Activated CD4-positive, alpha-beta memory T cell treated with anti-CD3 and anti-CD28 coated beads for 36 hours (primary cell): Measurements from ENCODE around the gene SLC25A1. TPM values are rescaled to one million over a fixed set of nuclear protein-coding genes. Genes with fewer than 3 reads are reported as not detected.
A peak's percentile ranks its signal among the peaks of the same experiment; 100 is the strongest.

ENCODE experiments used
- CTCF ChIA-PET: fragments of 350-600 bp; sonication (Branson Sonifier 250); formaldehyde crosslinking; loops from one replicate; lab custom pipeline; 2021; ENCODE audit warnings: antibody characterized with exemption, inconsistent platforms; lab: Charles Lee
- POLR2A ChIA-PET: fragments of 350-600 bp; sonication (Branson Sonifier 250); formaldehyde crosslinking; loops from one replicate; lab custom pipeline; 2021; ENCODE audit warnings: antibody characterized with exemption; lab: Charles Lee
- DNase-seq: peaks from one replicate; pipeline ENCODE4 v3.0.0-alpha.2; 2020
- H3K27ac Mint-ChIP-seq: one replicate; pipeline ENCODE4 v1.8.0; 2021; ENCODE audit warnings: mixed read lengths
- H3K27me3 Mint-ChIP-seq: one replicate; pipeline ENCODE4 v1.8.0; 2021; ENCODE audit warnings: mixed read lengths
- H3K36me3 Mint-ChIP-seq: one replicate; pipeline ENCODE4 v1.8.0; 2021; ENCODE audit warnings: mixed read lengths
- H3K4me1 Mint-ChIP-seq: one replicate; pipeline ENCODE4 v1.8.0; 2021; ENCODE audit warnings: low read depth, mixed read lengths
- H3K4me3 Mint-ChIP-seq: one replicate; pipeline ENCODE4 v1.8.0; 2021; ENCODE audit warnings: mild to moderate bottlenecking, mixed read lengths
- H3K9me3 Mint-ChIP-seq: one replicate; pipeline ENCODE4 v1.8.0; 2021; ENCODE audit warnings: mixed read lengths
- intact Hi-C: fragments of 100-400 bp; cut with micrococcal nuclease; formaldehyde crosslinking; loops from one replicate; pipeline ENCODE4 v1.15.1; 2023
- total RNA-seq, 2 experiments: library from RNA; stranded (reverse); gene quantifications; one replicate each; pipeline ENCODE4 v1.2.3, GENCODE V29; 2021

SLC25A1 gene
- total RNA-seq, 2 experiments from 2014 or later, result 62.9 to 67.4 TPM

DNA sequence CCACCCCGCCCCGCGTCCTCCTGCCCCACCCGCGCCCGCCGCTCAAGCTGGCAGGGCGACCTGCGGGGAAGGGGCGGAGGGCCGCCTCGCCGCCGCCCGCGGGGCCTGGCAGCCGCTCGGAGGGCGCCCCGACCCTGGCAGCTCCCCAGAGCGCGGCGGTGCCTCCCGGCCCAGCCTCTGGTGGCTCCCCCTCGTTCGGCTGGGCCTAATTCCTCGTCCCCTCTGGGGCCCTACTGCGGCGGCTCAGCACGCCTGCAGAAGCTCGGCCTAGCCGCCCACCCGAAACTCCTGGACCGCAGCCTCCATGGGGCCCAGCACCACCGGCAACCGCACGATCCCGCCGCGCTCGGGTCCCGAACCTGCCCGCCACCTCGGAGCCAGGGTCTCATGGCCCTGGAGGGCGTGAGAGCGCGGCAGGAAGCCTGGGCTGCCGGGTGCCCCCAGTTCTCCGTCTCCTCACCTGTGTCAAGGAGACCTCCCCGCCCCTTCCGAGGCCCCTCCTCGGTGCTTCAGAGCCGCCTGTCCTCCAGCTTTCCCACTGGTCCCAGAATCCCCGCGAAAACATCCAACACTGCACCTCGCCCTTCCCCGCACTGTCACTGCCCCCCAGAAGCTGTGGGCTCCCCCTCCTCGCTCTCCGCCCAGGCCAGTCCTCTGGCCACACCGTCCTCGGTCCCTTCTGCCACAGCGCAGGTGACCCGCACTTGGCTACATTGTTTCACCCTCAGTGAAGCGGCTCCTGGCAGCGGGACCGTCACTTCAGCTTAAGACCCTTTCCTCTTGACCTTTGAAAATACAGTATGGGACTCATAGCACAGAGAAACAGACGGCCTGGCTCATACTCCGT lies 27.8 kb downstream of the SLC25A1 start:
- no peak for DNase-seq
- Mint-ChIP-seq H3K27ac (no peak overlapping the region), H3K4me3 (no peak overlapping the region), H3K36me3 (no peaks in the 10 kb centered on the region), H3K4me1 (peaks cover 6% of the 10 kb centered on the region), H3K27me3 (peaks cover 36% of the 10 kb centered on the region), H3K9me3 (no peaks in the 10 kb centered on the region)
- POLR2A ChIA-PET, result no interaction called here
- intact Hi-C loops, result no loop called here
- CTCF ChIA-PET, result no interaction called here

DNA sequence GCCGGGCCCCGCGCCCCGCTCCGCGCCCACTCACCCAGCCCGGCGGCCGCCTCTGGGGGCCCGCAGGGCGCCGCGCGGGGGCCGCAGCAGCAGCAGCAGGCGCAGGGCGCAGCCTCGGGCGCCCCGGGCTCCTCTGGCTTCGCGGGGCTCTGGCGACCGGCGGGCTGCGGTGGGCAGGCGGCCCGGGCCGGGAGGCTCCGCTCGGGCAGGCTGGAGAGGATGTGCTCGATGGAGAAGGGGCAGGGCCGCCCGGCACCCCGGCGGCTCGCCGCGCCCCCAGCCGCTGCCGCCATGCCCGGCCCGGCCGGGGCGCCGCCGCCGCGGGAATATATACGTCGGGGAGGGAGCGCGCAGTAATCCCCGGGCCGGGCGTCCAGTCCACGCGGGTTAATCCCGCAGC lies 28.5 kb downstream of the SLC25A1 start, which contains the start of gene GSC2:
Gene GSC2, minus strand, starts transcription at position 302 of the 400 bp plus-strand sequence. Its CDS starts 9 bp downstream, at position 293.
- Mint-ChIP-seq H3K27me3 (peaks cover 35% of the 10 kb centered on the region), H3K4me3 (peak within 1 kb of the TSS; percentile 36), H3K36me3 (no peaks in the 10 kb centered on the region), H3K4me1 (peaks cover 6% of the 10 kb centered on the region), H3K27ac (no peak within 1 kb of the TSS), H3K9me3 (no peaks in the 10 kb centered on the region)
- DNase-seq, result no peak
- ChIA-PET POLR2A (no interaction called here), CTCF (interaction anchor here (1.4 kb wide), 1 partner anchor 18 kb away, joined by 3 read pairs; no protein-coding TSS in a partner anchor)
- intact Hi-C loops, result no loop called here

DNA sequence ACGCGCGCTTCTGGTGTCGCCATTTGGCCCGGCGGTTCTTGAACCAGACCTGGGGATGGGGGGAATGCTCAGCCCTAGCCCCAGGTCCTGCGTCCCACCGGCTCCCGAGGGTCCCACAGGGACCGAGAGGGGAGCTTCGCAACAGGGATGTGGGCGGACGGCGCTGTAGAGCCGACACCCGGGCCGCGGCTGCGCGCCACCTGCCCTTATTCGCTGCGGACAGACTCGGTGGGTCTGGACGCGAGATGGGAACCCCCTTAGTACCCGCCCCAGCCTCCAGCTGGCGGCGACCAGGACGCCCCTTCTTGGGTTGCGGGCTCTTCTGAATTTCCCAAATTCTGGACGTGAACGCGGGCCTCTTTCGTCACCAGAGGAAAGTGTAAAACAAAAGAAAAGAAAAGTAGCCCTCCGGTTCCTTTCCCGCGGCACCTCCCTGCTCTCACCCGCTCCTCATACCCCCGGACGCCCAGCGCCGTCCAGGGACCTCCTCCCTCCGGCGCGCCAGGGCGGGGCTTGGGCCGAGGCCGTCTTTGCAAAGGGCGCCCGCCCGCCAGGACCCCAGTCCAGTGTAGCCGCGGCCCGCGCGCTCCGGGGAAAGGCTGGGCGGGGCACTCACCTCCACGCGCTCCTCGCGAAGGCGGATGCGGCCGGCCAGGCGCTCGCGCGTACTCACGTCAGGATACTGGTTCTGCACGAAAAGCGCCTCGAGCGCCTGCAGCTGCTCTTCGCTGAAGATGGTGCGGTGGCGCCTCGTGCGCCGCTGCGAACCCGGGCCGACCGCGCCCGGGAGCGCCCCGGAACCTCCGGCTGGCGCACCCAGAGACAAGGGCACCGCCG lies 29.3 kb downstream of the SLC25A1 start:
- POLR2A ChIA-PET, result no interaction called here

DNA sequence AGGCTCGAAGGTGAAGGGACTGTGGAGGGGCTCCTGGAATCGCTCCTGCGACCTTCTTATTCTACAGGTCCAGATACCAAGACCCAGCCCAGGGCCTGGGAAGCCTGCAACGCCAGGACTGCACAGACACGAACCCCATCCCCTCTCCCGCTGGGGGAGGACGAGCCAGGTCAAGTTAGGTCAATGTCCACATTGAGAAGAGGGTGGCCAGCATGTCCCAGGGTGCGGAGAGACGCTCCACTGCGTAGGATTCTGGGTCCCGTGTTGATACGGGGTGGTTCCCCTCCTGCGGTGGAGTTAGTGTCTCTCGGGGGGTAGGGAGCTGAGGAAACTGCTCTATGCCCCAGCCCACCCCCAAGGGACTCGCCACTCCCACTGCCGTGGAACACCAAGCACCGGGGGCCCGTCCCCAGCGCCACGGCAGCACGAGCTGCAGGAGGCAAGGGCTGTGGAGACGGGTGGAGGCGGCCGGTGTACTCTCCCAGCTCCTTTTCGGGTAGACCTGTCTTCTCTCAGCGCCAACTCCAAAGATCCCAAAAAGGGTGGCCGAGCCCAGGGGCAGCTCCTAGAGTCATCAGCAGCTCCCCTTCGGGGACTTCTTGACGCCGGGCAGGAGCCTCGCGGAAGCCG lies 30.0 kb downstream of the SLC25A1 start:
- Mint-ChIP-seq H3K36me3 (peaks cover 3% of the 10 kb centered on the region), H3K4me3 (no peak overlapping the region), H3K27me3 (peaks cover 29% of the 10 kb centered on the region), H3K4me1 (peaks cover 17% of the 10 kb centered on the region), H3K9me3 (no peaks in the 10 kb centered on the region), H3K27ac (no peak overlapping the region)
- CTCF ChIA-PET, result interaction anchor here (1.4 to 4.9 kb wide), 2 partner anchors 19 to 30 kb away, joined by 3 to 22 read pairs; partner anchors contain the start of gene SLC25A1
- intact Hi-C loops, result no loop called here
- no peak for DNase-seq
- POLR2A ChIA-PET, result interaction anchor here (1.4 kb wide), 1 partner anchor 25 kb away, joined by 3 read pairs; no protein-coding TSS in a partner anchor

More for the DNA sequence above, 29.3 kb downstream of the SLC25A1 start:
- H3K36me3 Mint-ChIP-seq, result no peaks in the 10 kb centered on the region
- DNase-seq, result peak; percentile 48
- H3K27me3 Mint-ChIP-seq, result peaks cover 33% of the 10 kb centered on the region
- peaks cover 11% of the 10 kb centered on the region for H3K4me1 Mint-ChIP-seq
- no peaks in the 10 kb centered on the region for H3K9me3 Mint-ChIP-seq
- intact Hi-C loops, result no loop called here
- CTCF ChIA-PET, result interaction anchor here (1.4 kb wide), 1 partner anchor 18 kb away, joined by 3 read pairs; no protein-coding TSS in a partner anchor
- peak overlapping the region; percentile 36 for H3K4me3 Mint-ChIP-seq
- H3K27ac Mint-ChIP-seq, result no peak overlapping the region

DNA sequence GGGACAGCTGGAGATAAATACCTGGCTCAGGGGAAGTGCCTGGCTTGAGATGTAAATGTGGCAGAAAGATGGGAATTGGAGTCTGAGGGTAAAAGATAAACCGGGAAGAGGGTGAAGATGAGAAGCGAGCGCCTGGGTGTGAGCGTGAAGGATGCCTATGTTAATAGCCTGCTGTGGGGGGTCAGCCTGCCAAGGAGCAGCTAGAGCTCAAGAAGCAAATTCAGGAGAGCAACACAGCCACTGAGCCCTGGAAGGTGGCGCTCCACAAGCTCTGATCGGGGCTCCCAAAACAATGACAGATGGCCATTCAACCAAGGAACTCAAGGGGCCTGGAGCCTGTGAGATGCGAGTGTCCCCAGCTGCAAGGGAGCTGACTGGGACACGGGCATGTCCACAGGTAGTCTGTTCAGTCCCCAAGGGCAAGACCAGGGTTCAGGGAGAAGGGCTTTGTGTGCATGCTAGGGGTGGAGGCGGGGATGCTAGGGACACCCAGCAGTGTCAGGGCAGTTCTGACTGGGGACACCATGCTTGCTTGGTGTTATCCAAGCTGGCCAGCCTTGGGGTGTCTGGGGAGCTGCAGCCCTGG lies 31.2 kb downstream of the SLC25A1 start:
- no peak for DNase-seq
- Mint-ChIP-seq H3K4me1 (peaks cover 23% of the 10 kb centered on the region), H3K27ac (no peak overlapping the region), H3K27me3 (peaks cover 23% of the 10 kb centered on the region), H3K4me3 (no peak overlapping the region), H3K9me3 (no peaks in the 10 kb centered on the region), H3K36me3 (peaks cover 5% of the 10 kb centered on the region)
- POLR2A ChIA-PET, result interaction anchor here (0.8 to 1.4 kb wide), 2 partner anchors 9 to 27 kb away, joined by 3 read pairs; no protein-coding TSS in a partner anchor
- intact Hi-C loops, result no loop called here
- CTCF ChIA-PET, result interaction anchor here (4.9 kb wide), 1 partner anchor 31 kb away, joined by 22 read pairs; the partner anchor contains the start of gene SLC25A1

DNA sequence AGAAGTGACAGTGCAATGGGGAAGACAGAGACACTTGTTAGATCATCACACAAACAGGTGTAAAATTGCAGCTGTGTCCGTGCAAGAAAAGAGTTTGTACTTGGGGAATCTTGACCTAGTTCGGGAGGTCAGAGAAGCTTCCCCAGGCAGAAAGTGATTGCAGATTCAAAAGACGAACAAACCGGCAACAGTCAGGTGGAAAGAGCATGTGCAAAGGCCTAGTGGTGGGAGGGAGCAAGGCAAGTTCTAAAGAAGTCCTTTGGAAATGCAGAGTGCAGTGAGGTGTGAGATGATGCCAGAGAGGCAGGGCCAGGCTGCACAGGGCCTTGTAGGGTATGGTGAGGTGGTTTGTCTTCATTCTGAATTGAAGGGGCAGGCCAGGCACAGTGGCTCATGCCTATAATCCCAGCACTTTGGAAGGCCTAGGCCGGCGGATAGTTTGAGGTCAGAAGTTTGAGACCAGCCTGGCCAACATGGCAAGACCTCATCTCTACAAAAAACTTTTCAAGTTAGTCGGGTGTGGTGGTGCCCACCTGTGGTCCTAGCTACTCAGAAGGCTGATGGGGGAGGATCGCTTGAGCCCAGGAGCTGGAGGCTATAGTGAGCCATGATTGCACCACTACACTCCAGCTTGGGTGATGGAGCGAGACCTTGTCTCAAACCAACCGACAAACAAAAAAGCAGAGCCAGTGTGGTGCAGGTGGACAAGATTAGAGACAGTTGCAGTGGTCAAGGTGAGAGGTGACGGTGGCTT lies 32.1 kb downstream of the SLC25A1 start:
- H3K4me1 Mint-ChIP-seq, result peaks cover 23% of the 10 kb centered on the region
- H3K27ac Mint-ChIP-seq, result no peak overlapping the region
- DNase-seq, result no peak
- POLR2A ChIA-PET, result interaction anchor here (0.6 kb wide), 1 partner anchor 535 kb away, joined by 3 read pairs; no protein-coding TSS in a partner anchor
- intact Hi-C loops, result no loop called here
- CTCF ChIA-PET, result interaction anchor here (4.9 kb wide), 1 partner anchor 32 kb away, joined by 22 read pairs; the partner anchor contains the start of gene SLC25A1
- peaks cover 10% of the 10 kb centered on the region for H3K36me3 Mint-ChIP-seq
- H3K4me3 Mint-ChIP-seq, result no peak overlapping the region
- H3K9me3 Mint-ChIP-seq, result no peaks in the 10 kb centered on the region
- peaks cover 16% of the 10 kb centered on the region for H3K27me3 Mint-ChIP-seq

DNA sequence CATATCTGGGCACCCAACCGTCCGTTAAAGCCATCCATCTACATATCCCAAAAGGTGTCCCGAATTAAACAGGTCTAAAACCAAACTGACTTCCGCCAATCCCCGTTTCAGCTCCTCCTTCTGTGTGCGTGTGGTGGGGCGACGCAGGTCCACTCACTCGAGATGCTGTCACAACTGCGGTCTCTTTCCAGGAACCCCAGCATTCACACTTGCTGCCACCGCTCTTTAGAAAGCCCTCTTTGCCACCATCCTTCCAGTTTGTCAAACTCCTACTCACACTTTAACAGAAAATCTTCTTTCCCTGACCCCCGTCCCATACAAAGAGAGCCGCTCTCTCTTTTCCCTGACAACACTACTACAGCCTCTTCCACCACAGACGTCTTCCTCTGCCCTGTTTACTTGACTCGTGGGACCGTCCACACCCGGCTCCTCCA lies 34.6 kb downstream of the SLC25A1 start:
- intact Hi-C loops, result loop anchor here (1.0 to 2.0 kb wide), 4 partner anchors 22 to 486 kb away; partner anchors contain the start of genes CDC45, DGCR2, SLC25A1 and UFD1
- Mint-ChIP-seq H3K4me3 (peak overlapping the region; percentile 99), H3K27me3 (peaks cover 6% of the 10 kb centered on the region), H3K27ac (peak overlapping the region; percentile 91), H3K36me3 (peaks cover 21% of the 10 kb centered on the region), H3K4me1 (peaks cover 17% of the 10 kb centered on the region), H3K9me3 (no peaks in the 10 kb centered on the region)
- peak; percentile 64 for DNase-seq
- POLR2A ChIA-PET, result interaction anchor here (0.7 to 1.7 kb wide), 7 partner anchors 10 to 335 kb away, joined by 3 to 9 read pairs (median 3); partner anchors contain the start of genes CDC45, SLC25A1 and UFD1
- CTCF ChIA-PET, result interaction anchor here (0.8 to 4.9 kb wide), 17 partner anchors 10 to 586 kb away, joined by 3 to 22 read pairs (median 4); partner anchors contain the start of genes CDC45, DGCR2 and SLC25A1

DNA sequence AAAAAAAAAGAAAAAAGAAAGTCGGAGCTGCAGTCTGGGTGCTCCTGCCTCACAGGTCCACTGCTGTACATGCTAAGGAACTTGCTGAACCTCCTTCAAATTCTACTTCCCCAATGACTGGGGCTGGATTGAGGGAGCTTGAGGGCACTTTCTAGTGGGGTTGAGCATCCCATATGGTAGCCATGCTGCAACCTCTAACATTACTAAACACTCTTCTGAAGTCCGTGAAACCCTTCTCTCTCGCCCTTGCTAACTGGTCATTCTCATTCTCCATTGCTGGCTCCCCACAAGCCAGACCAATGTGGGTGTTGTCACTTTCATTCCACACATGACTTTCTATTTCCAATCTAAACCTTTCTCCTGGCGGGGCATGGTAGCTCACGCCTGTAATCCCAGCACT lies 35.3 kb downstream of the SLC25A1 start:
- peaks cover 17% of the 10 kb centered on the region for H3K4me1 Mint-ChIP-seq
- no peak overlapping the region for H3K27ac Mint-ChIP-seq
- ChIA-PET CTCF (interaction anchor here (0.8 to 1.9 kb wide), 4 partner anchors 32 to 436 kb away, joined by 3 to 9 read pairs (median 4); no protein-coding TSS in a partner anchor), POLR2A (interaction anchor here (0.7 to 1.7 kb wide), 5 partner anchors 11 to 36 kb away, joined by 3 to 9 read pairs (median 4); partner anchors contain the start of gene SLC25A1)
- peaks cover 24% of the 10 kb centered on the region for H3K36me3 Mint-ChIP-seq
- no peak for DNase-seq
- peak overlapping the region; percentile 99 for H3K4me3 Mint-ChIP-seq
- intact Hi-C loops, result no loop called here
- peaks cover under 1% of the 10 kb centered on the region for H3K27me3 Mint-ChIP-seq
- H3K9me3 Mint-ChIP-seq, result no peaks in the 10 kb centered on the region

DNA sequence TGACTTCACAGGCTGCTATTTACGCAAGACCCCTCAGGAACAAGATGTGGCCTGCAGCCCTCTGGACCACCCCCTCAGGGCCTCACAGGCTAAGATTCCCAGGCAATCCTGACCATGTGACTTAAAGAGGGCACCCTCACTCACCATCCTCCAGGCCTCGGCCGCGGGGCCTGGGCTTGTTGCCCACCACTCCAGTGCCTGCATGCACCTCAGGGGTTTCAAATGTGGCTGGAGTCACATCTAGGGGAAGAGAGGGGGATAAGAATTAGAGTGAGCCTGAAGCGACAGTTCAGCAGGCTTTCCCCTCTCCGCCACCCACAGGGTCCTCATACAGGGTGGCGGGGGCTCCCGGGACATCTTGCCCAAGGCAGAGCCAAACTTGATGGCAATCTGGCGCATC lies 36.1 kb downstream of the SLC25A1 start:
- Mint-ChIP-seq H3K36me3 (peaks cover 24% of the 10 kb centered on the region), H3K4me1 (peaks cover 17% of the 10 kb centered on the region), H3K4me3 (peak overlapping the region; percentile 20), H3K9me3 (no peaks in the 10 kb centered on the region), H3K27ac (no peak overlapping the region), H3K27me3 (no peaks in the 10 kb centered on the region)
- DNase-seq, result no peak
- POLR2A ChIA-PET, result no interaction called here
- CTCF ChIA-PET, result no interaction called here
- intact Hi-C loops, result no loop called here

DNA sequence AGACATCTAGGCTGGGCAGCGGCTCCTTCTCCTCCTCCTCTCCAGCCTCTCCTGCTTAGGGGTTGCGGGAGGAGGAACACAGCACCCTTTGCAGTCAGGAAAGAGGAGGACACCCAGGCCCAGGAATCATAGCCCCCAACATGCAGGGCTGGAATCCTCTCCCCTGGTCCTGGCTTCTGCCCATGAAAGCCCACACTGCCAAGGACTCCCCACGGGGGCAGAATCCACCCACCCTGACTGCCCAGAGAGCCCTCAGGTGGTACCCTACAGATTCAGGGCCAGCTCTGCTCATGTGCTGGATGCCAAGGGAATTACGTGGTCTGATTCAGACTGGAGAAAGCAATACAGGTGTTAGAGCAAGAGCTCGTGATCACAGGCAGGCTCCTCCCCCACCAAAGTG lies 38.6 kb downstream of the SLC25A1 start:
- Mint-ChIP-seq H3K36me3 (peaks cover 40% of the 10 kb centered on the region), H3K9me3 (no peaks in the 10 kb centered on the region), H3K4me1 (peaks cover 17% of the 10 kb centered on the region), H3K27me3 (no peaks in the 10 kb centered on the region), H3K27ac (no peak overlapping the region), H3K4me3 (no peak overlapping the region)
- intact Hi-C loops, result no loop called here
- CTCF ChIA-PET, result no interaction called here
- POLR2A ChIA-PET, result no interaction called here
- DNase-seq, result no peak
